ENCODE data around the gene ZNF407.

ZNF407 gene

DNA sequence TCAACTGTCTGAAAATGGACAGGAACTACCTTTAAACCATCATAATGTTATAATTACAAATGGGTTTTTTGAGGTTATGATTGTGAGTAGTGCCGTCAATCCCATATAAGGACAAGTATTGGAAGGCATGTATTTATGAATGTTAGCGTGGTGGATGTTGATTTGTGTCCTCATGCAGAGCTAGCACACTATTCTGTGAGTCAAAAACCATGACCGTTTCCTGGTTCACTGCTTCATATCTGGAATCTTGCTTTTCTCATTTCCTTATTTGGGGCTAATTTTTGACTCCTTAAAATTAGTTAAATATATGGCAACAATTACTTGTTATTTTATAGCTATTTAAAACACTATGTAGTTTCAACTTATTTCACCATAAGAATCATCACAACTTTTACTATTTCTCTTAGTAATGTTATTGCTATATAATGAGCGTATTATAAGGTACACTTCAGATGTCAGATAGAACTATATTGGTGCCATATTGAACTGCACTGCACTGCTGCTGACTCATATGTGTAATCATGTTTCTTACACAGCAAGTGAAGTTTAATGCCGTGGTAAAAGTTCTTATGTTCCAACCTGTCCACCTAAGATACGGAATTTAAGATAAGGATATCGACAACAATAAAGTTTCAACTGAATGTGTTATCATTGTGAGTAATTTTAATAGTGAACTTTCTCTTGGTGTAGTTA lies 418.5 kb downstream of the ZNF407 start:
- no peak for DNase-seq (ENCODE audit: low spot score)

- no peak for DNase-seq (ENCODE audit: low spot score)
These were observed 425.8 kb downstream of the ZNF407 start for GRCh38 chr18:75023473-75023872.

GRCh38 chr18:75024871-75025270 lies 427.2 kb downstream of the ZNF407 start:
- DNase-seq (ENCODE audit: low spot score), result no peak

DNA sequence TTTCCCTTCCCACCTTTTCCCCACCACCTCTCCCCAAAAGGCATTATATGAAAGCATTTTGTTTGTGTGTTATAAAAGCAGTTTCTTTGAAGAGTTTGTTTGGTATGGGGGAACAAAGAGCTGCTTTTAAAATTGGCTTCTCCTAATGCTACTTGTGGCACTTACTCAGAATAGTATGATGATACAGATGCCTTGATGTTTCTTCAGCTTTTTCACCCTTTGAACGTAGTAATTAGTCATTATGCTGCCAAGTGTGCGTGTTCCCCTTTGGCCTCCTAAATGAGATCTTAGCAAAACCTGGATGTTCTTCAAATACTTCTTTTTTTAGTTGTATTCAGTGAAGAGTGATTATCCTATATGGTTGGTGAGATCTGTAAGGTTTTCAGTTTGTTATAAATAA lies 427.9 kb downstream of the ZNF407 start:
- no peak for DNase-seq (ENCODE audit: low spot score)

GRCh38 chr18:75029481-75029880 lies 431.8 kb downstream of the ZNF407 start:
- DNase-seq (ENCODE audit: low spot score), result no peak

- no peak for DNase-seq (ENCODE audit: low spot score)
These were observed 434.1 kb downstream of the ZNF407 start for GRCh38 chr18:75031717-75032317.

- DNase-seq (ENCODE audit: low spot score), result no peak
These were observed 435.8 kb downstream of the ZNF407 start for GRCh38 chr18:75033516-75033915.

GRCh38 chr18:75034937-75035336 lies 437.3 kb downstream of the ZNF407 start:
- DNase-seq (ENCODE audit: low spot score), result no peak

- no peak for DNase-seq (ENCODE audit: low spot score)
These were observed 438.3 kb downstream of the ZNF407 start for GRCh38 chr18:75035928-75036327.

DNA sequence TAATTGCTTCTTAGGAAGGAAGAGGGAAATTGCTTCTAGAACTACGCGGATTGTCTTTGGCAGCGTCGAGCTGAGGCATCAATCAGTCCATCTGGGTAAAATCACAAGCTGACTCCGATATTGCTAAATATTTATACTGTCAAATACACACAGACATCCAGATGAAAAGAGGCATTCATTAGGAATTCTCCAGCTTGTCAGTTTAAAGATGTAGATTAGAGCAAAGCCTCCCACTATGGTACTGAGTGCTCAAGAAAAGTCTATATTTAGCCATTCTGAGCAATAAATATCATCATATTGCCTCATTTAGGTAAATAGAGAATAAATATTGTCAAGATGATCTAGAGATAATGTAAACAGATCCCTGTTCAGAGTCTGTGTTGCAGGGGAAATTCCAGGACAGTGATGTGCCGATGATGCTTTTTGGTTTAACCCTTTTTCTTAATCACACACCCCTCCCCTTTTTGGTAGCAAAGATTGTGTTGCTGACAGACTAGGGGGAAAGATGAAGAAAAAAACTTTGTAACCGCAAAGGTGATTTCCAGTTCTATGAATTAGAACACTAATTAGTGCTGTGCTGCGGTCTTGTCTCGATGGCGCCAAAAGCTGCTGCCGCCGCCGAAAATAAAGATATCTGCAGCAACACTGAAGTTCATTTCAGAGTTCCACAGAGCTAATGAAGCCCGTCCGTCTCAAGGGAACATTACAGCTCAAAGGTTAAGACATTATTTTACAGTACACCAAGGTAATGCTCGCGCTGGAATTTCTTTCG lies 439.4 kb downstream of the ZNF407 start:
- no peak for DNase-seq (ENCODE audit: low spot score)

GRCh38 chr18:75037689-75037955 lies 440.0 kb downstream of the ZNF407 start:
- DNase-seq (ENCODE audit: low spot score), result no peak

DNA sequence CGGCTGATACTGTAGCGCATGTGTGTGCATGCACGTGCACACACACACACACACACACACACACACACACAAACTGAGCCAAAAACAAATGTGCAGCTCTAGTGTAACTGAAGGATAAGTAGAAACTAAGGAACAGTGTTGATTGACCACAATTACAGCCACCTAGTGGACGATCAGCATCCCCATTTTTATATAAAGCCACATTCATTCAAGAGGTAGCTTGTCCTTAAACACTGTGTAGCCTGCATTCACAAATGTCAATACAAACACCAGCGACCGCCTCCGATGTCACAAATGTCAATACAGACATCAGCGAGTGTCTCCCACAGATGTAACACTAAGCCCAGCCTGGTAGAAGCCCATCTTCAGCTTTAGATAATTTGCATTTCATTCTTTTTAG lies 443.9 kb downstream of the ZNF407 start:
- no peak for DNase-seq (ENCODE audit: low spot score)

DNA sequence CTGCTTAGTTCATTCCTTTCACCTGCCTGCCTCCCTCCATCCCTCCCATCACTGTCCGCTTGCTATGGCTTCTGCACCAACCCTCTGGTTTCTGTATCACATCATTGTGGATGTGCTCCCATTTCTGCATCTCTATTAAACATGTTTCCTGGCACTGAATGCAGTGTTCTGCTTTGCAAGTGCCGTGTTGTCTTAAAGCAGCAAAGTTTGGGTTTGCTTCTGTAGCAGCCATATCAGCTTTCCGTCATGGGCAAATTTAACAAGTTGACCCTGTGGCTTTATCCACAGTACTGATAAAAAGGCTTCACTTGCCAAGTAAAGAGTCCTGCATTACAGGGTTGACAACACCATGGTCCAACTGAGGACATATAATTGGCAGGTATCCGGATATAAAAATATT lies 445.8 kb downstream of the ZNF407 start:
- DNase-seq (ENCODE audit: low spot score), result no peak

DNA sequence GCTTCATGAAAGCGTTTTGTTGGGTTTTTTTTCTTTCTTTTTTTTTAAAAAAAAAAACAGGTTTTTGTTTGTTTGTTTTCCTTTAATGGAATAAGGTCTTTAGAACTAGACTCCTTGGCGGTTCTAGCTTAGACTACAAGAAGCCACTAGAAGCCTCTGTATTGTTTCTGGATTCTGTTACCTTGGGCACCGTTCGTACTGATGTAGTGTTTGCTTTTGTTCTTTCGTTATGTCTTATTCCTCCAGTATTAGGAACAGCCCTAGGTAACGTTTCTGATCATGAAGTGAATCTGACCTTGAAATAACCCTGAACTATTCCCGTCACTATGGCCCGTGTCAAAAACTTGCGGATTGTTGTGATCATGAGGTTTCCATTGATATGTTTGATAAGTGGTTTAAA lies 446.6 kb downstream of the ZNF407 start:
- DNase-seq (ENCODE audit: low spot score), result no peak

- no peak for DNase-seq (ENCODE audit: low spot score)
These were observed 447.1 kb downstream of the ZNF407 start for GRCh38 chr18:75044791-75045190.

GRCh38 chr18:75045272-75045671 lies 447.6 kb downstream of the ZNF407 start:
- no peak for DNase-seq (ENCODE audit: low spot score)

- DNase-seq (ENCODE audit: low spot score), result no peak
These were observed 449.7 kb downstream of the ZNF407 start for GRCh38 chr18:75047240-75047961.

GRCh38 chr18:75048776-75049454 lies 451.2 kb downstream of the ZNF407 start:
- no peak for DNase-seq (ENCODE audit: low spot score)

- no peak for DNase-seq (ENCODE audit: low spot score)
These were observed 451.8 kb downstream of the ZNF407 start for GRCh38 chr18:75049455-75049789.

GRCh38 chr18:75051757-75052156 lies 454.1 kb downstream of the ZNF407 start:
- DNase-seq (ENCODE audit: low spot score), result no peak

- DNase-seq (ENCODE audit: low spot score), result no peak
These were observed 454.8 kb downstream of the ZNF407 start for GRCh38 chr18:75052475-75052874.

DNA sequence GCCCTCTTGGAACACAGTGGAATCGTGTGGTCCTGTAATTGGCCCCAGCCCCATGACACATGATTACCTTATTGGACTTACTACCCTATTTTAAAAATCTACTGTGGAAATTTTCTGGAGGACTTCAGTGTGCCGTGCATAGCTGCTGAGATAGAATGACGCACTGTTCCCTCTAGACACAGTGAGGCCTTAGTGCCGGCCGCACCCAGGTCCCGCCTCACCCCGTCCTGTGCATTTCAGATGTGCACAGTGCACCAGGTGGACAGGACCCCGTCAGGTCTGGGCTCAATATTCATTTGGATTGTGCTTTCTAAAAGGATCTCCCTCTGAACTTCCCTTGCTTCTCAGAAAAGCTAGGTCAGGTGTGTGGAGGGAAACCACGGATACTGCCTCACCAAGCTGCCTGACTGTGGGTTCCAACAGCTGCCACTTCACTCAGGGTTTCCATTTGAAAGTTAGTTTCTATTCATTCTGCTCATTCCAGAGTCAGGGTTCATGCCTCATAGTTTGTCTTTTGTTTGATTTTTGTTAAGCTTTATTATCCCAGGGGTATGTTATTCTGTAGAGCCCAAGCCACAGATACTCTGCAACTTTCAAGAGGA lies 455.5 kb downstream of the ZNF407 start:
- DNase-seq (ENCODE audit: low spot score), result no peak

Measured in hematopoietic multipotent progenitor cell treated with erythropoietin and hydrocortisone succinate and interleukin-3 and kit ligand, for 17 days (in vitro differentiated cells).